ENCODE results near the gene ZMIZ1. TPM values are rescaled to one million over a fixed set of nuclear protein-coding genes. Genes with fewer than 3 reads are reported as not detected.

ZMIZ1 gene
- polyA plus RNA-seq, 1 experiment: 7.6 TPM

GRCh38 chr10:79024296-79024695 lies 44.5 kb upstream of the ZMIZ1 start:
- POLR2A ChIA-PET: no interaction called here
- CTCF ChIA-PET: interaction anchor here (0.9 kb wide), 1 partner anchor 49 kb away, joined by 6 read pairs; no protein-coding TSS in a partner anchor
- Histone ChIP-seq H3K27ac (ENCODE audit: low read depth, low read length) (no peak overlapping the region), H3K4me3 (ENCODE audit: low read depth, low read length) (no peak overlapping the region), H3K27me3 (ENCODE audit: control insufficient read depth, insufficient read depth, low read length) (peaks cover 12% of the 10 kb centered on the region), H3K9me3 (ENCODE audit: control insufficient read depth, insufficient read depth, low read length) (no peaks in the 10 kb centered on the region)
- no peak for TF ChIP-seq CTCF (IDR thresholded peaks at IDR 0.05; ENCODE audit: low read depth, low read length)
- DNase-seq (ENCODE audit: low read depth, low spot score): no peak

- no peak for TF ChIP-seq CTCF (IDR thresholded peaks at IDR 0.05; ENCODE audit: low read depth, low read length)
- POLR2A ChIA-PET: no interaction called here
- peaks cover 16% of the 10 kb centered on the region for H3K27me3 ChIP-seq (ENCODE audit: control insufficient read depth, insufficient read depth, low read length)
- H3K9me3 ChIP-seq (ENCODE audit: control insufficient read depth, insufficient read depth, low read length): no peaks in the 10 kb centered on the region
- H3K4me3 ChIP-seq (ENCODE audit: low read depth, low read length): no peak overlapping the region
- CTCF ChIA-PET: no interaction called here
- DNase-seq (ENCODE audit: low read depth, low spot score): no peak
- H3K27ac ChIP-seq (ENCODE audit: low read depth, low read length): no peak overlapping the region
Observed at GRCh38 chr10:79024720-79025198, 44.0 kb upstream of the ZMIZ1 start.

GRCh38 chr10:79025199-79025832 lies 43.5 kb upstream of the ZMIZ1 start:
- Histone ChIP-seq H3K4me3 (ENCODE audit: low read depth, low read length) (no peak overlapping the region), H3K9me3 (ENCODE audit: control insufficient read depth, insufficient read depth, low read length) (no peaks in the 10 kb centered on the region), H3K27ac (ENCODE audit: low read depth, low read length) (no peak overlapping the region), H3K27me3 (ENCODE audit: control insufficient read depth, insufficient read depth, low read length) (peaks cover 22% of the 10 kb centered on the region)
- no peak for DNase-seq (ENCODE audit: low read depth, low spot score)
- POLR2A ChIA-PET: no interaction called here
- TF ChIP-seq CTCF (IDR thresholded peaks at IDR 0.05; ENCODE audit: low read depth, low read length): no peak
- CTCF ChIA-PET: no interaction called here

GRCh38 chr10:79026341-79026761 lies 42.4 kb upstream of the ZMIZ1 start:
- Histone ChIP-seq H3K4me3 (ENCODE audit: low read depth, low read length) (no peak overlapping the region), H3K27me3 (ENCODE audit: control insufficient read depth, insufficient read depth, low read length) (peaks cover 29% of the 10 kb centered on the region), H3K9me3 (ENCODE audit: control insufficient read depth, insufficient read depth, low read length) (no peaks in the 10 kb centered on the region), H3K27ac (ENCODE audit: low read depth, low read length) (no peak overlapping the region)
- POLR2A ChIA-PET: no interaction called here
- no peak for TF ChIP-seq CTCF (IDR thresholded peaks at IDR 0.05; ENCODE audit: low read depth, low read length)
- no peak for DNase-seq (ENCODE audit: low read depth, low spot score)
- CTCF ChIA-PET: no interaction called here

- ChIA-PET CTCF (no interaction called here), POLR2A (no interaction called here)
- DNase-seq (ENCODE audit: low read depth, low spot score): no peak
- no peak overlapping the region for H3K27ac ChIP-seq (ENCODE audit: low read depth, low read length)
- H3K27me3 ChIP-seq (ENCODE audit: control insufficient read depth, insufficient read depth, low read length): peaks cover 29% of the 10 kb centered on the region
- H3K9me3 ChIP-seq (ENCODE audit: control insufficient read depth, insufficient read depth, low read length): no peaks in the 10 kb centered on the region
- no peak for TF ChIP-seq CTCF (IDR thresholded peaks at IDR 0.05; ENCODE audit: low read depth, low read length)
- no peak overlapping the region for H3K4me3 ChIP-seq (ENCODE audit: low read depth, low read length)
Observed at GRCh38 chr10:79026806-79027146, 42.0 kb upstream of the ZMIZ1 start.
